Epithelial cell of esophagus (primary cell): ENCODE data around the gene ILKAP.
"Not testable (repeated sequence)": the region's sequence is repeated elsewhere in the genome, so short reads cannot be mapped to it uniquely, and the experiment has no call there.

ENCODE experiments used
- DNase-seq: peaks from one replicate; pipeline ENCODE4 v3.0.0; 2010; ENCODE audit warnings: low read depth
- H3K4me3 ChIP-seq: 2 replicates; pipeline ENCODE4 v1.5.1; 2011; ENCODE audit warnings: mild to moderate bottlenecking, low read length, control low read depth
- TF ChIP-seq, protein P1 (sequence below): IDR thresholded peaks from 2 replicates; pipeline ENCODE4 v1.5.1; 2011; ENCODE audit warnings: low read depth, mild to moderate bottlenecking, low read length, control low read depth, inconsistent platforms; ENCODE audit not compliant: insufficient read depth; ENCODE audit errors: missing control alignments

Gene ILKAP

DNA sequence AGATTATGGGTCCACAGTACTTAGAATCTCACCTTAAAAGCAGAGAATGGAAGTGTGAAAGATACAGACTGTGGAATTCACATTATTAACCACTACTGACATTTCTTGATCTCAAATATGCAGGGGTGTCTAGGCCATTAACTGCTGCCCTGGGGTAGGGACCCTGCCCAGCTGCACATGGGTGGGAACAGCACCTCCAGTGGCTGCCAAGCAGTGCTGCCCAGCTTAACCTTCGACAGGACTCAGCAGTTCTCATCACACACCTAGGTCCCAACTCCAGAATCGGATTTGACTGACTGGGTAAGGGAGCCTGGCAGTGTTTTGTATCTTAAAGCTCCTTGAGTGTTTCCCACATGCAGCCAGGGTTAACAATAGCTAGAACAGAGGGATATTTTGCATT is 29.8 kb downstream of the ILKAP start:
- H3K4me3 ChIP-seq = no peak overlapping the region
- no peak for DNase-seq
- TF ChIP-seq, protein P1, sequence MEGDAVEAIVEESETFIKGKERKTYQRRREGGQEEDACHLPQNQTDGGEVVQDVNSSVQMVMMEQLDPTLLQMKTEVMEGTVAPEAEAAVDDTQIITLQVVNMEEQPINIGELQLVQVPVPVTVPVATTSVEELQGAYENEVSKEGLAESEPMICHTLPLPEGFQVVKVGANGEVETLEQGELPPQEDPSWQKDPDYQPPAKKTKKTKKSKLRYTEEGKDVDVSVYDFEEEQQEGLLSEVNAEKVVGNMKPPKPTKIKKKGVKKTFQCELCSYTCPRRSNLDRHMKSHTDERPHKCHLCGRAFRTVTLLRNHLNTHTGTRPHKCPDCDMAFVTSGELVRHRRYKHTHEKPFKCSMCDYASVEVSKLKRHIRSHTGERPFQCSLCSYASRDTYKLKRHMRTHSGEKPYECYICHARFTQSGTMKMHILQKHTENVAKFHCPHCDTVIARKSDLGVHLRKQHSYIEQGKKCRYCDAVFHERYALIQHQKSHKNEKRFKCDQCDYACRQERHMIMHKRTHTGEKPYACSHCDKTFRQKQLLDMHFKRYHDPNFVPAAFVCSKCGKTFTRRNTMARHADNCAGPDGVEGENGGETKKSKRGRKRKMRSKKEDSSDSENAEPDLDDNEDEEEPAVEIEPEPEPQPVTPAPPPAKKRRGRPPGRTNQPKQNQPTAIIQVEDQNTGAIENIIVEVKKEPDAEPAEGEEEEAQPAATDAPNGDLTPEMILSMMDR = peak; percentile 11

DNA sequence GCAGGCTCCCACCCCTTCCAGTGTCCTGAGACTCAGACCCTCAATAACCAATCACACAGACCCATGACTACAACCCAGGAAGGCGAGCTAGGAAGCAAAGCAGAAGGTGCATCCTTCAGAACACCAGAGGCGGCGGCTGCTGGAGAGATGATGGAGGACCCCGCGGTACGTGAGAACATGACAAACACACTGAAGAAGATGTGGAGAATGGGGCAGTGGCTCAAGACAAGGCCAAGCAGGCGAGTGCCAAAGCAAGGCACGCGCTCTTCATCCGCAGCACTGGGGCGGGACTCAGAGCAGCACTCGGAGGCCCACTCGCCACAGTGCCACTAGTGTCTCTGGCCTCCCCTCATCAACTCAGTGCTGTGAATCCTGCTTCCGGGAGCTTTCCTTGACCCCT is 31.1 kb downstream of the ILKAP start:
- H3K4me3 ChIP-seq = no peak overlapping the region
- TF ChIP-seq, protein P1 = no peak
- no peak for DNase-seq

DNA sequence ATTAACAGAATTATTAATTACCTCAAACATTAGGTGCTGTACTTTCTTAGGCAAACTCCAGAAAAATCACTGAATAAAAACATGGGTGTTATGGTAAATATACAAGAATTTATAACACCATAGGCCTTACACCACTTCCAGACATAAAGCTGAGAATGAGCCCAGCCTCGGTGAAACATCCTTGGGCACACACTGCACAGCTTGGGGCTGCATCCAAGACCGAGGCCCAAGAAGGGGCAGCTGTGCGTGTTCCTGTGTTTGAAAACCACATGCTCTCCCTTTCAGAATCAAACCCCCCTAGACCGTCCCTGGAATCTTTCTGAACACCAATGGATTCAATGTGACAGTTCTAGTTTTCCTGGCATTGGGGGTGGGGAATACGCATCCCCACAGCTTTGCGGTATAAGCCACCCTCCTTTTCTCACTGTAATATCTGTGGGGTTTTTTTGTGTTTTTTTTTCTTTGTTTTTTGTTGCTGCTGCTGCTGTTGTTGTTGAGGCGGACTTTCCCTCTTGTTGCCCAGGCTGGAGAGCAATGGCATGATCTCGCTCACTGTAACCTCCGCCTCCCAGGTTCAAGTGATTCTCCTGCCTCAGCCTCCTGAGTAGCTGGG is 31.8 kb downstream of the ILKAP start:
- no peak overlapping the region for H3K4me3 ChIP-seq
- DNase-seq = no peak
- TF ChIP-seq, protein P1 = no peak

DNA sequence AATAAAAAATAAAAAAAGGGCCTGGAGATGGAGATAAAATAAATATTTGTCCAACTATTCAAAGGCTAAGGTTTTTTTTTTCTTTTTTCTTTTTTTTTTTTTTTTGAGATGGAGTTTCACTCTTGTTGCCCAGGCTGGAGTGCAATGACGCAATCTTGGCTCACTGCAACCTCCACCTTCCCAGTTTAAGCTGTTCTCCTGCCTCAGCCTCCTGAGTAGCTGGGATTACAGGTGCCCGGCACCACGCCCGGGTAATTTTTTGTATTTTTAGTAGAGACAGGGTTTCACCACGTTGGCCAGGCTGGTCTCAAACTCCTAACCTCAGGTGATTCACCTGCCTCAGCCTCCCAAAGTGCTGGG is 32.4 kb downstream of the ILKAP start:
- DNase-seq, H3K4me3 ChIP-seq: not testable (repeated sequence)

DNA sequence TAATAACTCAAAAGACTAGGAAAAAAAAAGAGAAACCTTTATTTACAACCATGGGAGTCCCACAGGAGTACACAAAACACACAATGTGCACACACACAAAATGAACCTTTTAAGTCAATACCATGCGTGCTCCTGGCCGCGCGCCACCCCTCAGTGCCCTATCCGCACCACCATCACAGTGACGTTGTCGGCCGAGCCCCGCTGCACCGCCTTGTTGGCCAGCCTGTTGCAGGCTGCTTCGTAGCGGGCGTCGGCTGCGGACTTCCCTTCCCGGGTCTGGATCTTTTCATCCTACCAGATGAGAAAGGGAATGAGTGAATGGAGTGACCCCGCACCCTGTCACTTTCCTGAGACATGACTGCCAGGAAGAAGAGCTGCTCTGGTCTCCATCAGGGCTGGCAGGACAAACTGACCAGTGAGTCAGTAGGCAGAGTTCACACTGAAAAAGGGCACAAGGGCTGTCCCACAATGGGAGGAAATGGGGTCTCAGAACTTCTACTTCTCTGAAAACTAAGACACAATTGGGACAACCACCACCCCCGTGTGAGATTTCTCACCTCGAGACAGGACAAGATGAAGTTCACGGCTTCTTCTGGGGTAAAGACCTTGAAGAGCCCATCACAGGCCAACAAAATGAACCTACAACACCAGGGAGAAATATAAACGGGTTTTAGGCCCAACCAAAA is 33.0 kb downstream of the ILKAP start:
- H3K4me3 ChIP-seq = no peak overlapping the region
- TF ChIP-seq, protein P1 = no peak
- no peak for DNase-seq

DNA sequence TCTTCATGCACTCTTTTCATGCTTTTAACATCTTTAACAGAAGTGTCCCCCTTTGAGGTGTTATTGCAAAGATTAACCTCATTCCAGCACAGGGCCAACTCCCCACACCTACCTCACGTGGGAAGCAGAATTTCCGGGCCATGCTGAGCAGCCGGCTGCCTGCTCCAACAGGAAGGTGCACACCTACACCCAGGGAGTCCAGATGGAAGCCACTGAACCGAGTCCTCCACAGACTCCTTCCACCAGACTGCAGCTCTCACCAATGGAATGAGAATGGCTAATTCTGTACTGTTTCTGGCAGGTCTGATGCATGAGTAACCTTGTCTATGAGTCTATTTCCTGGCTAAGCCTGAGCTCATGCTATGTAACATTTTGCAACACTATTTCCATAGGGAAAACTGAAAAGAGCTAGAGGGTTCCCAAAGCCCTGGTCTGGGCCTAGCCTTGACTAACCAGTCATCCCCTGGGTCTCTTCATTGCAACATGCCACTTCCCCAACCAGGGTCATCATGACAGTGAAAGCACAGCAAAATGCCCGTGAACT is 33.7 kb downstream of the ILKAP start:
- DNase-seq = peak; percentile 98
- no peak overlapping the region for H3K4me3 ChIP-seq
- TF ChIP-seq, protein P1 = no peak

DNA sequence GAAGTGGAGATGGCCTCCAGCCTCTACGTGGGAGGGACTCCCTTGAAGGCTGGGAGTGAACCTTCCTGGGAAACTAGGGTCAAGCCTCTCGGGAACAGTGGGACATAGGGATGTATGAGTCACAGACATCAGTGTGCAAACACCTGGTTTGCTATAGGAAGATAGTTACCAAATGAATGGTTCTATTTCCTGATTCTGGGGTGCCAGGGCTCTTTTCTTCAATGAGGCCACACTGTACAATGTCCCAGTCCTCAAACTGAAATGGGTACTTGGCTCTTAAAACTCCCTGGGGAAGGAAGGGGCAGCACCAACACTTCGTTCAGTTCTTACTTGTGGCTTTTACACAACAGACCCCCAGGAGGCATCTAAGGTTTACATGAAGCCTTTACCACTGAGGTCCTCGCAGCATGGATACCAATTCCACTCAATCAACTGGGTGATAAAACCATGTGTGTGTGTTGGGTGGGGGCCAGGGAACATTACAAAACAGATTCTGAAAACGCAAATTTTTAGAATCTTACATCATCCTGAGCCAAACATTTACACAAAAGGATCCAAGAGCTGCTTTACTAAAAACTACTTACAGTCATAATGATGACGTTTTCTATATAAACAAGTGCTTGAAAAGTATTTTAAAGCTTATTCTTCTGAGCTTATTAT is 34.3 kb downstream of the ILKAP start:
- no peak overlapping the region for H3K4me3 ChIP-seq
- TF ChIP-seq, protein P1 = no peak
- peak; percentile 78 for DNase-seq
